ENCODE data around the gene KSR2. TPM values are rescaled to one million over a fixed set of nuclear protein-coding genes. Genes with fewer than 3 reads are reported as not detected.
A peak's percentile ranks its signal among the peaks of the same experiment; 100 is the strongest.

KSR2 gene
- total and polyA plus RNA-seq, 2 of the 13 experiments (the other 11 are each of a cell fraction or from before 2014, with no cell fraction given): 0.02 TPM; not detected in 1

DNA sequence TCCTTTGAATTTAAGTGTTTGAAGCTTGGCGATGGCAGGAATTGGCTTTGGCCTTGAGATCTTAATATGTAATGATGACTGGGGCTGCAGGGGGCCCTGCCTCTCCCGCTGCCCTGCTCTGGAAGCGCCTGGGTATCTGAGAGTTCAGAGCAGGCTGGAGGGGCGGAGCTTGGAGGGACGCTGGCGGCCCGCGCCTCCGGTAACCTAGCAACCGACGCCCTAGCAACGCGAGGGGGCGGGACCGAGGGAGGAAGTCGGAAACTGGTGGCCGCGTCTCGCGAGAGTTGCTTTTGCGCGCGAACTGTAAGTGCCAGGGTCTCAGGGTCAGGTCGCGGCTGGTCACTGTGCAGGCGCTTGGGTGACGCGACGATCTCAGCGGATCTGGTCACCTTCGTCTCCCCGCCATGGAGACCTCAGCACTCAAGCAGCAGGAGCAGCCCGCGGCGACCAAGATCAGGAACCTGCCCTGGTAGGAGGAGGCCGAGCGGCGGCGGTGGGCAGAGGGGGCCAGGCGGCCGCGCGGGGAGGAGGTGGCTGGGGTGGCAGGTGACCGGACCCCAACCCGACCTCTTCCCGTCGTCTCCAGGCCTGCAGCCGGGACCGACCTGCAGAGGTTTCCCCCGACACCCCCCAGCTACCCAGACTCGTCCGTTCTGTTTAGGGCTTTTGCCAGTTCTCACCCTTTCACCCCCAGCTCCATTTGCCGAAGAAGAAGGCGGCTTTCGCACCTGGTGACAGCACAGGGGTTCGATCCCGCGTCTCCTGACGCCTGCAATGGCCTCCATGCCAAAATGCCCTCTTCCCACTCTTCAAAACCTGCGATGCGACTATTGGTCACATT is 47.9 kb upstream of the KSR2 start, which contains the start of gene RFC5 (continued):
- TF ChIP-seq, protein P1, sequence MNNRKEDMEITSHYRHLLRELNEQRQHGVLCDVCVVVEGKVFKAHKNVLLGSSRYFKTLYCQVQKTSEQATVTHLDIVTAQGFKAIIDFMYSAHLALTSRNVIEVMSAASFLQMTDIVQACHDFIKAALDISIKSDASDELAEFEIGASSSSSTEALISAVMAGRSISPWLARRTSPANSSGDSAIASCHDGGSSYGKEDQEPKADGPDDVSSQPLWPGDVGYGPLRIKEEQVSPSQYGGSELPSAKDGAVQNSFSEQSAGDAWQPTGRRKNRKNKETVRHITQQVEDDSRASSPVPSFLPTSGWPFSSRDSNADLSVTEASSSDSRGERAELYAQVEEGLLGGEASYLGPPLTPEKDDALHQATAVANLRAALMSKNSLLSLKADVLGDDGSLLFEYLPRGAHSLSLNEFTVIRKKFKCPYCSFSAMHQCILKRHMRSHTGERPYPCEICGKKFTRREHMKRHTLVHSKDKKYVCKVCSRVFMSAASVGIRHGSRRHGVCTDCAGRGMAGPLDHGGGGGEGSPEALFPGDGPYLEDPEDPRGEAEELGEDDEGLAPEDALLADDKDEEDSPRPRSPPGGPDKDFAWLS (CRISPR knock-in tag; IDR thresholded peaks at IDR 0.05; ENCODE audit: borderline replicate concordance): no peak
- TF ChIP-seq, protein P2, sequence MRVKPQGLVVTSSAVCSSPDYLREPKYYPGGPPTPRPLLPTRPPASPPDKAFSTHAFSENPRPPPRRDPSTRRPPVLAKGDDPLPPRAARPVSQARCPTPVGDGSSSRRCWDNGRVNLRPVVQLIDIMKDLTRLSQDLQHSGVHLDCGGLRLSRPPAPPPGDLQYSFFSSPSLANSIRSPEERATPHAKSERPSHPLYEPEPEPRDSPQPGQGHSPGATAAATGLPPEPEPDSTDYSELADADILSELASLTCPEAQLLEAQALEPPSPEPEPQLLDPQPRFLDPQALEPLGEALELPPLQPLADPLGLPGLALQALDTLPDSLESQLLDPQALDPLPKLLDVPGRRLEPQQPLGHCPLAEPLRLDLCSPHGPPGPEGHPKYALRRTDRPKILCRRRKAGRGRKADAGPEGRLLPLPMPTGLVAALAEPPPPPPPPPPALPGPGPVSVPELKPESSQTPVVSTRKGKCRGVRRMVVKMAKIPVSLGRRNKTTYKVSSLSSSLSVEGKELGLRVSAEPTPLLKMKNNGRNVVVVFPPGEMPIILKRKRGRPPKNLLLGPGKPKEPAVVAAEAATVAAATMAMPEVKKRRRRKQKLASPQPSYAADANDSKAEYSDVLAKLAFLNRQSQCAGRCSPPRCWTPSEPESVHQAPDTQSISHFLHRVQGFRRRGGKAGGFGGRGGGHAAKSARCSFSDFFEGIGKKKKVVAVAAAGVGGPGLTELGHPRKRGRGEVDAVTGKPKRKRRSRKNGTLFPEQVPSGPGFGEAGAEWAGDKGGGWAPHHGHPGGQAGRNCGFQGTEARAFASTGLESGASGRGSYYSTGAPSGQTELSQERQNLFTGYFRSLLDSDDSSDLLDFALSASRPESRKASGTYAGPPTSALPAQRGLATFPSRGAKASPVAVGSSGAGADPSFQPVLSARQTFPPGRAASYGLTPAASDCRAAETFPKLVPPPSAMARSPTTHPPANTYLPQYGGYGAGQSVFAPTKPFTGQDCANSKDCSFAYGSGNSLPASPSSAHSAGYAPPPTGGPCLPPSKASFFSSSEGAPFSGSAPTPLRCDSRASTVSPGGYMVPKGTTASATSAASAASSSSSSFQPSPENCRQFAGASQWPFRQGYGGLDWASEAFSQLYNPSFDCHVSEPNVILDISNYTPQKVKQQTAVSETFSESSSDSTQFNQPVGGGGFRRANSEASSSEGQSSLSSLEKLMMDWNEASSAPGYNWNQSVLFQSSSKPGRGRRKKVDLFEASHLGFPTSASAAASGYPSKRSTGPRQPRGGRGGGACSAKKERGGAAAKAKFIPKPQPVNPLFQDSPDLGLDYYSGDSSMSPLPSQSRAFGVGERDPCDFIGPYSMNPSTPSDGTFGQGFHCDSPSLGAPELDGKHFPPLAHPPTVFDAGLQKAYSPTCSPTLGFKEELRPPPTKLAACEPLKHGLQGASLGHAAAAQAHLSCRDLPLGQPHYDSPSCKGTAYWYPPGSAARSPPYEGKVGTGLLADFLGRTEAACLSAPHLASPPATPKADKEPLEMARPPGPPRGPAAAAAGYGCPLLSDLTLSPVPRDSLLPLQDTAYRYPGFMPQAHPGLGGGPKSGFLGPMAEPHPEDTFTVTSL (CRISPR knock-in tag; IDR thresholded peaks at IDR 0.05; ENCODE audit: borderline replicate concordance): no peak
- TF ChIP-seq, protein P3, sequence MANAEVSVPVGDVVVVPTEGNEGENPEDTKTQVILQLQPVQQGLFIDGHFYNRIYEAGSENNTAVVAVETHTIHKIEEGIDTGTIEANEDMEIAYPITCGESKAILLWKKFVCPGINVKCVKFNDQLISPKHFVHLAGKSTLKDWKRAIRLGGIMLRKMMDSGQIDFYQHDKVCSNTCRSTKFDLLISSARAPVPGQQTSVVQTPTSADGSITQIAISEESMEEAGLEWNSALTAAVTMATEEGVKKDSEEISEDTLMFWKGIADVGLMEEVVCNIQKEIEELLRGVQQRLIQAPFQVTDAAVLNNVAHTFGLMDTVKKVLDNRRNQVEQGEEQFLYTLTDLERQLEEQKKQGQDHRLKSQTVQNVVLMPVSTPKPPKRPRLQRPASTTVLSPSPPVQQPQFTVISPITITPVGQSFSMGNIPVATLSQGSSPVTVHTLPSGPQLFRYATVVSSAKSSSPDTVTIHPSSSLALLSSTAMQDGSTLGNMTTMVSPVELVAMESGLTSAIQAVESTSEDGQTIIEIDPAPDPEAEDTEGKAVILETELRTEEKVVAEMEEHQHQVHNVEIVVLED (CRISPR knock-in tag; IDR thresholded peaks at IDR 0.05; ENCODE audit: borderline replicate concordance): peak; percentile 59; the same call in 1 of the 2 replicates
- TF ChIP-seq HNRNPL (IDR thresholded peaks at IDR 0.05; ENCODE audit: low read depth, low read length) (0 out of 2 replicates have a peak, but pooled peaks have one; percentile 63), AGO2 (optimal IDR thresholded peaks at IDR 0.05; ENCODE audit: low read depth, low read length) (peak; percentile 69), FOXC1 (CRISPR knock-in tag; IDR thresholded peaks at IDR 0.05; ENCODE audit: borderline replicate concordance) (peak; percentile 64; the same call in 1 of the 2 replicates), ZNF790 (CRISPR knock-in tag; IDR thresholded peaks at IDR 0.05; ENCODE audit: borderline replicate concordance) (no peak), ZNF10 (CRISPR knock-in tag; IDR thresholded peaks at IDR 0.05; ENCODE audit: borderline replicate concordance, low read depth) (no peak), CENPX (CRISPR knock-in tag; IDR thresholded peaks at IDR 0.05) (no peak), SIN3B (IDR thresholded peaks at IDR 0.05; ENCODE audit: low read length) (peak; percentile 87), PPARG (CRISPR knock-in tag; conservative IDR thresholded peaks at IDR 0.05) (peak; percentile 40; the same call in 1 of the 2 replicates), NBN (conservative IDR thresholded peaks at IDR 0.05) (no peak), DMAP1 (CRISPR knock-in tag; IDR thresholded peaks at IDR 0.05) (peak; percentile 88), ZNF552 (CRISPR knock-in tag; IDR thresholded peaks at IDR 0.05; ENCODE audit: borderline replicate concordance) (no peak), POLR2AphosphoS5 (IDR thresholded peaks at IDR 0.05; ENCODE audit: low read depth, low read length) (peak; percentile 87), ARNTL (CRISPR knock-in tag; IDR thresholded peaks at IDR 0.05) (no peak), MAFK (conservative IDR thresholded peaks at IDR 0.05 in 1 of 2, IDR thresholded peaks at IDR 0.05 in 1 of 2; ENCODE audit: low read length in 2 of 2) (no peak), HIVEP1 (CRISPR knock-in tag; IDR thresholded peaks at IDR 0.05) (peak; percentile 43; the same call in 1 of the 2 replicates), ZBTB7A (CRISPR knock-in tag; IDR thresholded peaks at IDR 0.05) (0 out of 2 replicates have a peak, but pooled peaks have one; percentile 50)
- TF ChIP-seq, protein P4, sequence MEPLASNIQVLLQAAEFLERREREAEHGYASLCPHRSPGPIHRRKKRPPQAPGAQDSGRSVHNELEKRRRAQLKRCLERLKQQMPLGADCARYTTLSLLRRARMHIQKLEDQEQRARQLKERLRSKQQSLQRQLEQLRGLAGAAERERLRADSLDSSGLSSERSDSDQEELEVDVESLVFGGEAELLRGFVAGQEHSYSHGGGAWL (CRISPR knock-in tag; IDR thresholded peaks at IDR 0.05): 0 out of 2 replicates have a peak, but pooled peaks have one; percentile 35

Data from HepG2 (cell line).